OCI-LY1 (cell line): Measurements from ENCODE around the gene TMCC1.

ENCODE experiments used
- H2AFZ ChIP-seq: fragments of 200-600 bp; sonication (generic), shearing (Covaris generic); 2 replicates; pipeline ENCODE4 v1.6.0; 2014; ENCODE audit warnings: antibody characterized with exemption, mild to moderate bottlenecking, low read length
- H3F3A ChIP-seq: fragments of 200-600 bp; sonication (generic), shearing (Covaris generic); 2 replicates; pipeline ENCODE4 v1.6.0; 2014; ENCODE audit warnings: mild to moderate bottlenecking, antibody characterized with exemption, low read length, moderate library complexity; ENCODE audit not compliant: insufficient read depth
- H3K27ac ChIP-seq: fragments of 200-600 bp; sonication (generic); 2 replicates; pipeline ENCODE4 v1.5.1; 2014; ENCODE audit warnings: low read length, mixed run types, mild to moderate bottlenecking, low read depth; ENCODE audit not compliant: poor library complexity, severe bottlenecking
- H3K27me3 ChIP-seq: fragments of 200-600 bp; sonication (generic); 2 replicates; pipeline ENCODE4 v1.6.0; 2014; ENCODE audit warnings: antibody characterized with exemption, mild to moderate bottlenecking, low read length, moderate library complexity; ENCODE audit not compliant: insufficient read depth
- H3K36me3 ChIP-seq: fragments of 200-600 bp; sonication (generic); 2 replicates; pipeline ENCODE4 v1.6.1; 2014; ENCODE audit warnings: mild to moderate bottlenecking, antibody characterized with exemption, low read length, moderate library complexity, mixed read lengths; ENCODE audit not compliant: insufficient read depth
- H3K4me1 ChIP-seq: fragments of 200-600 bp; sonication (generic); 2 replicates; pipeline ENCODE4 v1.5.1; 2014; ENCODE audit warnings: mild to moderate bottlenecking, low read length, moderate library complexity; ENCODE audit not compliant: insufficient read depth, severe bottlenecking
- H3K4me2 ChIP-seq: fragments of 200-600 bp; sonication (generic), shearing (Covaris generic); 2 replicates; pipeline ENCODE4 v1.6.1; 2014; ENCODE audit warnings: low read length
- H3K4me3 ChIP-seq: fragments of 200-600 bp; sonication (generic); 2 replicates; pipeline ENCODE4 v1.5.1; 2014; ENCODE audit warnings: low read length, low read depth, mild to moderate bottlenecking, mixed read lengths; ENCODE audit not compliant: poor library complexity, severe bottlenecking
- H3K79me2 ChIP-seq: fragments of 200-600 bp; shearing (Covaris generic); 2 replicates; pipeline ENCODE4 v1.6.1; 2016; ENCODE audit warnings: mixed run types, low read length, mixed read lengths; ENCODE audit not compliant: insufficient read depth
- H3K9ac ChIP-seq: fragments of 200-600 bp; sonication (generic), shearing (Covaris generic); 2 replicates; pipeline ENCODE4 v1.6.1; 2014; ENCODE audit warnings: mild to moderate bottlenecking, low read length, mixed read lengths
- H3K9me2 ChIP-seq: fragments of 200-600 bp; sonication (generic), shearing (Covaris generic); 2 replicates; pipeline ENCODE4 v1.6.1; 2014; ENCODE audit warnings: low read depth, mild to moderate bottlenecking, low read length, mixed read lengths
- H3K9me3 ChIP-seq: fragments of 200-600 bp; shearing (Covaris generic); 2 replicates; pipeline ENCODE4 v1.6.1; 2014; ENCODE audit warnings: low read length, mixed read lengths
- H4K20me1 ChIP-seq: fragments of 200-600 bp; sonication (generic), shearing (Covaris generic); 2 replicates; pipeline ENCODE4 v1.6.0; 2016; ENCODE audit warnings: mild to moderate bottlenecking, low read length; ENCODE audit not compliant: insufficient read depth
- EZH2 ChIP-seq: fragments of 200-600 bp; sonication (generic), shearing (Covaris generic); IDR thresholded peaks from 2 replicates; pipeline ENCODE4 v1.8.0; 2017; ENCODE audit warnings: borderline replicate concordance, mixed run types, mild to moderate bottlenecking, antibody characterized with exemption, low read length, moderate library complexity, mixed read lengths
- TF ChIP-seq, protein P1 (sequence below): fragments of 200-600 bp; sonication (generic), shearing (Covaris generic); IDR thresholded peaks from 2 replicates; pipeline ENCODE4 v1.5.1; 2017; ENCODE audit warnings: mild to moderate bottlenecking, antibody characterized with exemption, low read length, moderate library complexity, mixed read lengths

The TMCC1 gene

DNA sequence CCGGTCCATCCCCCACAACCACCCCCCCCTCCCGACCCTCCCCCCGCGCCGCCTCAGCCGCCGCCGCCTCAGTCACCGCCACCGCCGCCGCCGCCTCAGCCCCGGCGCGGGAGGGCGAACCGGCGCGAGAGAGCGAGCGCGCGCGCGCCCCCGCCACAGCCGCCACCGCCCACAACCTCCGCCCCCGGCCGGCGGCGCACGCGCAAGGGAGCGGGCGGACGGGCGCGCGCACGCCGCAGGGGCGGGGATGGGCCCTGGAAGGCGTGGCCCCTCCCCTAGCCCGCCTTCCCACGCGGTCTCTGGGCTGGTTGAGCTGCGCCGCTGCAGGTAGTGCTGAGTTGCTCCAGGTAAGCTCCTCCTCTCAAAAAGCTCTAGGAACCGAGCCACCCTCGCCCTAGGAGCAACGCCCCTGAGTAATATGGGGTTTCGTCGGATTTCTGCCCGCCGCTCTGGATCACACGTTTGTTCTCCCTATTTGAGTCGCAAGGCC is at the start of gene TMCC1:
TSS of gene TMCC1 (minus strand) at position 131 of the 490 bp plus-strand sequence.
- peak within 1 kb of the TSS; percentile 95 for H3K27ac ChIP-seq
- no peaks in the 10 kb centered on the region for H3K9me3 ChIP-seq
- no peak for TF ChIP-seq EZH2
- TF ChIP-seq, protein P1, sequence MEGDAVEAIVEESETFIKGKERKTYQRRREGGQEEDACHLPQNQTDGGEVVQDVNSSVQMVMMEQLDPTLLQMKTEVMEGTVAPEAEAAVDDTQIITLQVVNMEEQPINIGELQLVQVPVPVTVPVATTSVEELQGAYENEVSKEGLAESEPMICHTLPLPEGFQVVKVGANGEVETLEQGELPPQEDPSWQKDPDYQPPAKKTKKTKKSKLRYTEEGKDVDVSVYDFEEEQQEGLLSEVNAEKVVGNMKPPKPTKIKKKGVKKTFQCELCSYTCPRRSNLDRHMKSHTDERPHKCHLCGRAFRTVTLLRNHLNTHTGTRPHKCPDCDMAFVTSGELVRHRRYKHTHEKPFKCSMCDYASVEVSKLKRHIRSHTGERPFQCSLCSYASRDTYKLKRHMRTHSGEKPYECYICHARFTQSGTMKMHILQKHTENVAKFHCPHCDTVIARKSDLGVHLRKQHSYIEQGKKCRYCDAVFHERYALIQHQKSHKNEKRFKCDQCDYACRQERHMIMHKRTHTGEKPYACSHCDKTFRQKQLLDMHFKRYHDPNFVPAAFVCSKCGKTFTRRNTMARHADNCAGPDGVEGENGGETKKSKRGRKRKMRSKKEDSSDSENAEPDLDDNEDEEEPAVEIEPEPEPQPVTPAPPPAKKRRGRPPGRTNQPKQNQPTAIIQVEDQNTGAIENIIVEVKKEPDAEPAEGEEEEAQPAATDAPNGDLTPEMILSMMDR = no peak
- H3K9ac ChIP-seq = peak within 1 kb of the TSS; percentile 97
- H3K79me2 ChIP-seq = peaks cover 42% of the 10 kb centered on the region
- no peaks in the 10 kb centered on the region; the same call in 1 of the 2 replicates for H3F3A ChIP-seq
- peaks cover 49% of the 10 kb centered on the region for H3K4me1 ChIP-seq
- peak within 1 kb of the TSS; percentile 97 for H3K4me2 ChIP-seq
- peaks cover 4% of the 10 kb centered on the region; the same call in 1 of the 2 replicates for H3K36me3 ChIP-seq
- peak within 1 kb of the TSS; percentile 90 for H2AFZ ChIP-seq
- H3K27me3 ChIP-seq = no peaks in the 10 kb centered on the region
- no peaks in the 10 kb centered on the region for H4K20me1 ChIP-seq
- H3K4me3 ChIP-seq = peak within 1 kb of the TSS; percentile 92
- H3K9me2 ChIP-seq = no peaks in the 10 kb centered on the region

DNA sequence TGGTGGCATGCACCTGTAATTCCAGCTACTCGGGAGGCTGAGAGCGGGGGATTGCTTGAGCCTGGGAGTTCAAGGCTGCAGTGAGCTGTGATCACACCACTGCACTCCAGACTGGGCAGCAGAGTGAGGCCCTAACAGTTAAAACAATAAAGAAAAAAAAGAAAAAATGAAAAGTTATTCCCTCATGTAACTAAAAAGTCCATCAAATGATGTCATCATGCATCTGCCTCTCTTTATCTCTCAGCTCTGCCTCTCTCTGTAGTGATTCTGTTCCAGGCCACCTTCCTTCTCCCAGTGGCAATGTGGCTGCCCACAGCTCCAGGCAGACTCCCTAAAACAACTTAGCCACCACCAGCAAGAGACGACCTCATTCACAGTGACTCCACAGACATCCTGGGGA is 49.5 kb upstream of the TMCC1 start:
- Histone ChIP-seq H3K4me2 (no peak overlapping the region), H3K79me2 (no peaks in the 10 kb centered on the region), H3K27ac (no peak overlapping the region), H3K27me3 (peaks cover 8% of the 10 kb centered on the region; the same call in 1 of the 2 replicates), H3K9me2 (no peaks in the 10 kb centered on the region), H4K20me1 (no peaks in the 10 kb centered on the region), H3K9me3 (no peaks in the 10 kb centered on the region), H3K9ac (no peak overlapping the region), H2AFZ (no peak overlapping the region), H3K4me1 (no peaks in the 10 kb centered on the region), H3K36me3 (no peaks in the 10 kb centered on the region), H3F3A (no peaks in the 10 kb centered on the region), H3K4me3 (no peak overlapping the region)
- TF ChIP-seq, protein P1 = no peak
- TF ChIP-seq EZH2 = no peak

DNA sequence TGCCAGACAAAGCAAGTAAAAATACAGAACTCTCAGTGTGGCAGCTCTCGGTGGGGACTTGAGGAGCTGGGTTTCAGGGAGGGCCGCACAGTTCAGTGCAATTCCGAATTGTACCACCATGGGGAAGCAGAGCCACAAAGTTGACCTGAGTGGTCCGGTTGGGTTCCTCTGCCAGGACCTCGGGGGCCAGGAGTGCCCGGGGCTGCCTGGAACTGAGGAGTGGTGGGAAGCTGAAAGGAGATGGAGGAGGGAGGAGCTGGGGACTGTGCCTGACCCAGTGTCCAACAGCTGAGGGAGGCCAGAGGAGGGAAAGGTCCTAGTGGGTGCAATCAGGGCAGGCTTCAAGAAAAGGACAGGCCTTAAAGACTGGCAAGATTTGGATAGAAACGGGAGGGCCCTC is 48.8 kb upstream of the TMCC1 start:
- no peaks in the 10 kb centered on the region for H3K9me3 ChIP-seq
- TF ChIP-seq, protein P1 = peak; percentile 95
- TF ChIP-seq EZH2 = no peak
- peaks cover 8% of the 10 kb centered on the region; the same call in 1 of the 2 replicates for H3K27me3 ChIP-seq
- no peak overlapping the region for H3K4me2 ChIP-seq
- H3K36me3 ChIP-seq = no peaks in the 10 kb centered on the region
- H3K79me2 ChIP-seq = no peaks in the 10 kb centered on the region
- H2AFZ ChIP-seq = no peak overlapping the region
- H3K9me2 ChIP-seq = no peaks in the 10 kb centered on the region
- H3K27ac ChIP-seq = no peak overlapping the region
- H3K9ac ChIP-seq = no peak overlapping the region
- H4K20me1 ChIP-seq = no peaks in the 10 kb centered on the region
- no peaks in the 10 kb centered on the region for H3K4me1 ChIP-seq
- no peaks in the 10 kb centered on the region for H3F3A ChIP-seq
- H3K4me3 ChIP-seq = no peak overlapping the region
